Liver (tissue), 3 donors: Measurements from ENCODE around the gene TRPV4.

ENCODE experiments used
- FOXA1 ChIP-seq: IDR thresholded peaks from 2 replicates; pipeline ENCODE4 v1.6.1; 2016; ENCODE audit warnings: antibody characterized with exemption
- GABPA ChIP-seq, 2 donors: IDR thresholded peaks in 1 of 2; conservative IDR thresholded peaks in 1 of 2; 2 replicates each; pipeline ENCODE4 v1.6.1; 2016; ENCODE audit warnings: antibody characterized with exemption in 2 of 2, mild to moderate bottlenecking in 1 of 2, moderate library complexity in 1 of 2
- TF ChIP-seq, protein P1 (sequence below): fragments of 150-350 bp; IDR thresholded peaks from 2 replicates; pipeline ENCODE4 v1.5.1; 2017; ENCODE audit warnings: improper control_type of control experiment, low read depth, low read length; ENCODE audit not compliant: missing input control
- TF ChIP-seq, protein P2 (sequence below): IDR thresholded peaks from 2 replicates; pipeline ENCODE4 v1.6.1; 2016; ENCODE audit warnings: antibody characterized with exemption
- donor health status: healthy.
- donor health status: healthy.

DNA sequence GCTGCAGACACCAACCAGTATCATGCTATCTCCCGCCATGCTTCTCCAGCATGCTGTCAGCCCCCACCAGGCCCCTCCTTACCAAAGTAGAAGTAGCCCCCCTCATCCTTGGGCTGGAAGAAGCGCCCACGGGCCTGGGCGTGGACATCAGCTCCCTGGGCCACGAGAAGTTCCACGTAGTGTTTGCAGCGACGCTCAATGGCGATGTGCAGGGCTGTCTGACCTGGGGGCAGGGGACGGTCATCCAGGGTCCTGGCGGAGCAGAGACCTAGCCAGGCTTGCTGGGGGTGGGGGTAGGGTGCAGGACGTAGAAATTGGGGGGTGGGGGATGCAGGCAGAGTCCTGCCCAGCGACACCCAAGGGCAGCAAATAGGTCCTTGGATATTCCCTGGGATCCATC, 32.7 kb downstream of the TRPV4 start:
- TF ChIP-seq, protein P1, sequence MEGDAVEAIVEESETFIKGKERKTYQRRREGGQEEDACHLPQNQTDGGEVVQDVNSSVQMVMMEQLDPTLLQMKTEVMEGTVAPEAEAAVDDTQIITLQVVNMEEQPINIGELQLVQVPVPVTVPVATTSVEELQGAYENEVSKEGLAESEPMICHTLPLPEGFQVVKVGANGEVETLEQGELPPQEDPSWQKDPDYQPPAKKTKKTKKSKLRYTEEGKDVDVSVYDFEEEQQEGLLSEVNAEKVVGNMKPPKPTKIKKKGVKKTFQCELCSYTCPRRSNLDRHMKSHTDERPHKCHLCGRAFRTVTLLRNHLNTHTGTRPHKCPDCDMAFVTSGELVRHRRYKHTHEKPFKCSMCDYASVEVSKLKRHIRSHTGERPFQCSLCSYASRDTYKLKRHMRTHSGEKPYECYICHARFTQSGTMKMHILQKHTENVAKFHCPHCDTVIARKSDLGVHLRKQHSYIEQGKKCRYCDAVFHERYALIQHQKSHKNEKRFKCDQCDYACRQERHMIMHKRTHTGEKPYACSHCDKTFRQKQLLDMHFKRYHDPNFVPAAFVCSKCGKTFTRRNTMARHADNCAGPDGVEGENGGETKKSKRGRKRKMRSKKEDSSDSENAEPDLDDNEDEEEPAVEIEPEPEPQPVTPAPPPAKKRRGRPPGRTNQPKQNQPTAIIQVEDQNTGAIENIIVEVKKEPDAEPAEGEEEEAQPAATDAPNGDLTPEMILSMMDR: no peak
- TF ChIP-seq FOXA1: no peak
- TF ChIP-seq GABPA (IDR thresholded peaks at IDR 0.05 in 1 of 2, conservative IDR thresholded peaks at IDR 0.05 in 1 of 2): no peak
- TF ChIP-seq, protein P2, sequence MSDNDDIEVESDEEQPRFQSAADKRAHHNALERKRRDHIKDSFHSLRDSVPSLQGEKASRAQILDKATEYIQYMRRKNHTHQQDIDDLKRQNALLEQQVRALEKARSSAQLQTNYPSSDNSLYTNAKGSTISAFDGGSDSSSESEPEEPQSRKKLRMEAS: no peak
